ENCODE measurements around the gene CACNG1.
"Not testable (repeated sequence)": the region's sequence is repeated elsewhere in the genome, so short reads cannot be mapped to it uniquely, and the experiment has no call there.

The CACNG1 gene

GRCh38 chr17:67026341-67026740, 18.0 kb upstream of the CACNG1 start:
- no peak for DNase-seq

DNA sequence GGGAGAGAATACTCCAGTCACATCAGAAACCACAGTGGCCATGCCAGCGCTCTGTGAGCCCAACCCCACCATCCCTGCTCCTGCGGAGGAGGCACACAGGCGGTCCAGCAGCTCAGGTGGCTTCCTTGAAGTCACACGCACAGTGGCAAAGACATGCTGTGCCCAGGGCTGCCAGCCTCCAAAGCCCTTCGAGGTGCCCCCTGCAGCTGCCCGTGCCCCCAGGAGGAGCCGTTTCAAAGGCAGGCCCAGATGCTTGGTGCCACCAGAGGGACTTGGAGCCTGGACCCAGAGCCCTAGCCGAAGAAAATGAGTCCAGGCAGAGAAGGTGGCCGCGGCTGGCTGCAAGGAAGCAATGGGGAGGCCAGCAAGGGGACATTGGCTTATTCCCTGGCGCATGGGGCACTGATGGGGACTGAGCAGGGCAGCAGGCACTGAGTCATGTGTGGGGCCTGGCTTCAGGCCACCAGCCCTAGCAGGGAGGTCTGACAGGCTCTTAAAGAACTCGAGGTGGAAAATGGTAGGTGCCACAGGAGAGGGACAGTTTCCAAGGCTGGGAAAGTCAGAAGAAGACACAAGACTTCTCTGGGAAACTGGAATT, 17.2 kb upstream of the CACNG1 start:
- no peak for DNase-seq

DNA sequence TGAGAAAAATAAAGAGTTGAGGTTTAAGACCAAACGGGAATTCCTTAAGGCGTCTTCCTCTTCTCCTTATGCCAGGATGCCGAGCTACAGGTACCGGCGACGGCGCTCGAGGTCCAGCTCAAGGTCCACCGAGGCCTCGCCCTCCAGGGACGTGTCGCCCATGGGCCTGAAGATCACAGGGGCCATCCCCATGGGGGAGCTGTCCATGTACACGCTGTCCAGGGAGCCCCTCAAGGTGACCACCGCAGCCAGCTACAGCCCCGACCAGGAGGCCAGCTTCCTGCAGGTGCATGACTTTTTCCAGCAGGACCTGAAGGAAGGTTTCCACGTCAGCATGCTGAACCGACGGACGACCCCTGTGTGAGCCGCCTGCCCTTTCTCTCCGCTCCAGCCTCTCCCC, 13.7 kb upstream of the CACNG1 start:
- DNase-seq = no peak

DNA sequence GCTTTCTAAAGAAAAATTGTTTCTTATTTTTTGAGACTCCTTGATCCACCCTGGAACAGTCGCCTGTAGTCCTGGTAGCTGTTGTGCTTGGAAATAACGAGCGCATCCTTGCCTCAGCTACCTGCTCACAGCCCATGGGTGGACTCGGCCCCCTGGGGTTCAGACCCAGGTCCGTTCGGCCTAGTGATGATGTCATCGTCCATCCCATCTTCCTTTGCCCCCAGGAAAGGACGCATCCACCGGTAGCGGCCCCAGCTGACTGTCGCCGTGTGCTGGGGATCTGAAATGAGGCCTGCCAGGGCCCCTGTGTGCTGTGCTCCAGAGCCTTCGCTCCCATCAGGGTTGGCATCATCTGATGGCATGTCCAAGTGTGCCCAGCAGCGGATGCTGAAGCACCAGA, 12.0 kb upstream of the CACNG1 start:
- no peak for DNase-seq

- DNase-seq = no peak
Observed at GRCh38 chr17:67032985-67033384, 11.4 kb upstream of the CACNG1 start.

GRCh38 chr17:67033613-67034012, 10.7 kb upstream of the CACNG1 start:
- DNase-seq = no peak

- no peak for DNase-seq
Observed at GRCh38 chr17:67035131-67036083, 8.9 kb upstream of the CACNG1 start.

GRCh38 chr17:67038861-67039365, 5.4 kb upstream of the CACNG1 start:
- DNase-seq = no peak

DNA sequence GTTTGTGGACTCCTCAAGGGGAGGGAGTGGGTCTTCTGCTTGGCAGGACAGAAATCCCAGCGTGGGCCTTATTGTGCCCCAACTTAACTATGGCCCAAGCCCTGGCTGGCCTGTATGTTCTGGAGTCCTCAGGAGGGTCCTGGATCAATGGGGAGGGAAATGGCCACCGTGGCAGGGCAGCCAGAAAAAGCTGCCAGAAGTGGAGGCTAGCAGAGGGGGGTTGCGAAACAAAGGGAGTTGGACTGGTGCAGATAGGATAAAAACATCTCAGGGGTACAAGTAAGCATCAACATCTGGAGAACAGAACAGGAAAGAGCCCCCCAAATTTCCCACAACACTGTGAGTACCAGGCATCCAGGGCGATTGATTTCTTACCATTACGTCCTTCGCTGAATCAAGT, 3.7 kb upstream of the CACNG1 start:
- no peak for DNase-seq

- not testable (repeated sequence) for DNase-seq
Observed at GRCh38 chr17:67041119-67041518, 3.2 kb upstream of the CACNG1 start.

DNA sequence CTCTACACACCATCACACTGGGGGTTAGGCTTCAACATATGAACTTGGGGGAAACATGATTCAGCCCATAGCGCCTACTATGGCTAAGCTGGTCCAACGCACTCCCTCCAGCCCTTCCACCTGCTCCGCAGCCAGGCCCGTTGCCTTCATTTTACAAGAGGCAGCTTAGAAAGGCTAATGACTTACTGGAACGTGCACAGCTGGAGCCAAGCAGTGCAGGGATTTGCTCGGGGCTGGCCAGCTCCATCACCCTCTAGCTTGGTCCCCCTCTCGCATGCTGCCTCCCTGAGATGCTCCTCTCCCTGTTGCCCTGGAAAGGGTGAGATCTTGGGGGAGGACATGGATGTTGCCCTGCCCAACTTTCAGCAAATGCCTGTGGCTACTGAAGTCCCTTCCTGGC, 2.8 kb upstream of the CACNG1 start:
- DNase-seq = no peak

DNA sequence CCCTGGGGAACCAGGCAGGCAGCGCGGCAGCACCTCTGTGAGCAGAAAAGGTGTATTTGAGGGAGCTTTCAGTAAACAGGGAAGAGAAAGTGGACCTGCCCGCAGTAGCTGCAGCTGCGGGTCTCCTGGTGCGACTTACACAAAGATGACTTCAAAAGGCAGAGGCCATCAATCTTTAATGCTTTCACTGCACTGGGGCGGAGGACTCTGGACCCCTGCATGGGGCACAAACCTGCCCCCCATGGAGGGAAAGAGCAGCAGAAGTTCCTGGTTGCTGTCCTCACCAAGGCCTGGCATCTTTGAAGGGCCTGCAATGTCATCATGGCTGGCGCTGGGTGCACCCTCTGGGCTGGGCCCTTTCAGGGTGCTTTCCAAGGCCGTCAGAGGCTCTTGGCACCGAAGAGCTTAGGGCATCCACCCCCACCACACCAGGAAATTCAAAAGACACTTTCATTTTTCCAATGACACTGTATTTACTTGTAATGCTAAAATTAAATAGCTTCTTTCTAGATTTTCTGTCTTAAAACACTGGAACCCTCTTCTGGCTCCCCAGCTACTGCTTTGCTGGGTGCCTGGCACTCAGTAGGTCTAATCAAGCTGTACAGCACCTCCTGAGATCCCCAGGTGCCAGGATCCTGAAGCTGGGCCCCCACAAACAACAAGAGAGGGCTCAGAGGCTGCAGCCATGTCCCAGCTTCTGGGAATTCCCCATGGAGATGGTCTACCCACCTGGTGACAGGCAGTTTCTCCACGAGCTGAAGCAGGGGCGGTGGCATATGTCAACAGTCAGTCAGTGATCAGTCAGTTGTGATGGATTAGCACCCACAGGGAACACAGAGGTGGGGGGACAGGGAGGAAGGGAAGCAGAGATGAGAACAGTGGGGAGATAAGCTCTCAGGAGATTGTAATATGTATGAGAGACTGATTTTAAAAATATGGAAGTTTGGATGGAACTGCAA, 2.1 kb upstream of the CACNG1 start:
- DNase-seq = no peak

GRCh38 chr17:67043283-67043682, 1.1 kb upstream of the CACNG1 start:
- DNase-seq = no peak

DNA sequence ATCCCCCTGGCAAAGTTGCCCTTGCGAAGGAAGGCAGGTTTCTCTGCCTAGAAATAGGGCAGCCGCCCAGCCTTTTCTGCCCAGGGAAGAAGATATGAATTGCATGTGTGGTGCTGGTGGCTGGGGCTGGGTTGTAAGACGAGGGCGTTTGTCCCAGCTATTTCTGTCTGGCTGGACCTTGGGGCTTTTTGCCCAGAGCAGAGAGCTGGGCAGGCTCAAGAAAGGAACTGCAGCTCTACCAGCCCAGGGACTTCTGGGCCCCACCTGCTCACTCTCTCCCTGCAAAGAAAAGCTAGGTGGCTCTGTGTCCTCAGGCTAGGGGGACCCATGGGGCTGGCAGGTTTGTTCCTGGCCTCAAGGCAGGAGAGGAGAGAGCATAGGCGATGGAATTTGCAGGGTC, 586 bp downstream of the CACNG1 start:
- no peak for DNase-seq

DNA sequence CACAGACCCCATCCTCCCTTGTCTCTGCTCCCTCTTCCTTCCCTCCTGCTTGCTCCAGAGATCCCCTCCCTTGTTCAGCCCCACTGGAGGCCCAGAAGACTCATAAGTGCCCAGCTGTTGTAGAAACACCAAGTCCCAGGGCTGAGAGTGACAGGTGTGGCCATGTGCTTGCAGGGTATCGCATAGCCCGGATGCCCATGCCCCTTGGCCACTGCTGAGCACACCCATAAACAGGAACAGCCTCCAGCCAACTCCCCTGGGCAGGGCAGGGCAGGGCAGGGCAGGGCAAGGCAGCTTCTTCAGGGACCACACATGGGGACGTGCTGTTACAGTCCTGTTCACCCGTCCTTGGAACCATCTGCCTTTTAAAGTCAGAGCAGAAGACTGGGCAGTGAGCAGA, 2.0 kb downstream of the CACNG1 start:
- DNase-seq = no peak

- no peak for DNase-seq
Observed at GRCh38 chr17:67047382-67047781, 3.0 kb downstream of the CACNG1 start.

DNA sequence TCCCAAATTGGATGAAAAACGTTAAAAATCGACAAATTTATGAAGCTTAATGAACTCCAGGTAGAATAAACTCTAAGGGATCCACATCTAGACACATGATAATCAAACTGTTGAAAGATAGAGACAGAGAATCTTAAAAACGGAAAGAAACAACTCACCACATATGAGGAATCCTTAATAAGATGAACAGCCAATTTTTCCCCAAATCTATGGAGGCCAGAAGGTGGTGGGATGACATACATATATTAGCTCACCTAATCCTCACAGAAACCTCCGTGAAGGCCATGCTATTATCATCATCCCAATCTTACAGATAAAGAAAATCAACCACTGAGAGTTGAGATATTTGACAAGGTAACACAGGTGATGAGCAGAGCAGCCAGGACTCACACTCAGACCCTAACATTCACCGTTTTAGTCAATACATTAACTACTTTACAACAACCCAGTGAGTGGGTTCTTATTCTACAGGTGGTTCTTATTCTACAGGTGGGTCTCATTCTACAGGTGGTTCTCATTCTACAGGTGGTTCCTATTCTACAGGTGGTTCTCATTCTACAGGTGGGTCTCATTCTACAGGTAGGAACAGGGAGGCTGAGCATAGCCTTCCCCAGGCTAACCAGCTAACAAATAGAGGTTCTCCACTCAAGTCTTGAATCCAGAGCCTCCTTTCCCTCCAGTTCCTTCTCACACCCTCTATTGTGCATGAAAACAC, 4.8 kb downstream of the CACNG1 start:
- DNase-seq = no peak

- DNase-seq = no peak
Observed at GRCh38 chr17:67050066-67050465, 5.7 kb downstream of the CACNG1 start.

DNA sequence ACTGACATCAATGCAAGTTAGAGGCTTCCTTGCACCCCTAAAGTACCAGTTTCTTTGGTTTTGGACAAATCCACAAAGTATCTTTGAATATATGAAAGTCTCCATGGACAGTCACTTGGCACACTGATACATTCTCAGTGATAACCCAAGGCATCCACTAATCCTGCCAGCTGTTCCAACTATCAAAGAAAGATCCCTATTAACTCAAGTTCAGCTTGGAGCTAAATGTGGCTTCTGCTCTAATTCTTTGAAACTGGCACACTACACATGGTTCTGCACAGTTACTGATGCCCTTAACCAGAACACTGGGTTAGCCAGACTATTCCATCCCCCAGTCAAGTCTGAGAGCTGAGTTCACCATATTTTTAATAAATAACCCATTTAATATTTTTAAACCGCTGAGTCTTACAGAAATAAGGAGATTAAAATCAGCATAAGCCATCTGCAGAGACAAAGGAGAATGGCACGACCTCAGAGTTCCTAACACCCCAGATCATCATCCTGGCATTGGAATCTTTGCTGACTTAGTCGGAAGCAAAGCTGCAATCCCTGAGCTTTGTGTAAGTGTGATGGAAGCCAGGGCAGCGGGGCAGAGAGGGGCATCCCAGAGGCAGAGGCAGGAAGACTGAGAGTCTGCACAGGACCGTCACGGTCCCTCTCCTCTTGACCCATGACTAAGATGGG, 6.3 kb downstream of the CACNG1 start:
- no peak for DNase-seq

GRCh38 chr17:67051155-67051538, 6.8 kb downstream of the CACNG1 start:
- DNase-seq = no peak

- no peak for DNase-seq
Observed at GRCh38 chr17:67051837-67052236, 7.5 kb downstream of the CACNG1 start.
